ENCODE results near the gene TMEM272. TPM values are rescaled to one million over a fixed set of nuclear protein-coding genes. Genes with fewer than 3 reads are reported as not detected.

Gene TMEM272
- total and polyA plus RNA-seq, 9 of the 15 experiments (the other 6 are each of a cell fraction or from before 2014, with no cell fraction given): 0.04 to 0.16 (median 0.06) TPM; not detected in 2

GRCh38 chr13:51803422-51804294 is 41.3 kb downstream of the TMEM272 start, which contains the start of gene DHRS12 (continued):
- TF ChIP-seq USF2 (CRISPR knock-in tag; IDR thresholded peaks at IDR 0.05) (peak; percentile 60), FOXJ3 (CRISPR knock-in tag; IDR thresholded peaks at IDR 0.05) (no peak), ZBTB7A (IDR thresholded peaks at IDR 0.05; ENCODE audit: borderline replicate concordance, control insufficient read depth, low read depth, low read length) (peak; percentile 81; the same call in 1 of the 2 replicates), GATAD2A (IDR thresholded peaks at IDR 0.05) (no peak), FUS (optimal IDR thresholded peaks at IDR 0.05; ENCODE audit: low read depth, low read length) (peak; percentile 29), ATF7 (IDR thresholded peaks at IDR 0.05) (peak; percentile 94), ELF4 (CRISPR knock-in tag; IDR thresholded peaks at IDR 0.05) (no peak), DIDO1 (tag; IDR thresholded peaks at IDR 0.05; ENCODE audit: low read depth) (no peak), NCOA1 (IDR thresholded peaks at IDR 0.05; ENCODE audit: low read depth) (0 out of 2 replicates have a peak, but pooled peaks have one; percentile 16), NR4A1 (CRISPR knock-in tag; IDR thresholded peaks at IDR 0.05) (no peak), NR4A1 (tag; IDR thresholded peaks at IDR 0.05) (peak; percentile 42; the same call in 1 of the 2 replicates), CHD1 (IDR thresholded peaks at IDR 0.05; ENCODE audit: low read length) (peak; percentile 63), TCF3 (CRISPR knock-in tag; IDR thresholded peaks at IDR 0.05) (peak; percentile 85), BCOR (IDR thresholded peaks at IDR 0.05) (peak; percentile 29; the same call in 1 of the 2 replicates), AFF4 (CRISPR knock-in tag; IDR thresholded peaks at IDR 0.05) (peak; percentile 47; the same call in 1 of the 2 replicates), ZNF584 (CRISPR knock-in tag; IDR thresholded peaks at IDR 0.05; ENCODE audit: low read depth) (peak; percentile 27; the same call in 1 of the 2 replicates), CTBP1 (IDR thresholded peaks at IDR 0.05; ENCODE audit: borderline replicate concordance) (peak; percentile 88), RBBP5 (IDR thresholded peaks at IDR 0.05; ENCODE audit: borderline replicate concordance, insufficient read depth, low read length, poor library complexity, severe bottlenecking) (peak; percentile 81), FIP1L1 (IDR thresholded peaks at IDR 0.05; ENCODE audit: low read depth, low read length, poor library complexity, severe bottlenecking) (peak; percentile 70), ZNF282 (CRISPR knock-in tag; IDR thresholded peaks at IDR 0.05) (0 out of 2 replicates have a peak, but pooled peaks have one; percentile 31), ZNF24 (IDR thresholded peaks at IDR 0.05) (0 out of 2 replicates have a peak, but pooled peaks have one; percentile 23)
